Endothelial cell of umbilical vein (primary cell): ENCODE data around the gene CHSY3. TPM values are rescaled to one million over a fixed set of nuclear protein-coding genes. Genes with fewer than 3 reads are reported as not detected.

Source experiments
- BruUV-seq: library from RNA; stranded (reverse); fragments of 400-500 nt; replicated peaks from 2 replicates; lab custom pipeline; 2021; lab: Mats Ljungman, UMichigan
- CTCF ChIA-PET: fragments of 300-600, 350-600 bp; sonication (Branson Sonifier 250); formaldehyde crosslinking; loops from one replicate; lab custom pipeline; 2021; ENCODE audit warnings: antibody characterized with exemption, inconsistent platforms; lab: Charles Lee
- POLR2A ChIA-PET: fragments of 300-600, 350-600 bp; sonication (Branson Sonifier 250); formaldehyde crosslinking; loops from one replicate; lab custom pipeline; 2021; ENCODE audit warnings: antibody characterized with exemption, inconsistent platforms; lab: Charles Lee
- DNase-seq: peaks from one replicate; pipeline ENCODE4 v3.0.0-alpha.2; 2011; ENCODE audit warnings: low read depth, low spot score
- FAIRE-seq: peaks from 2 replicates; lab custom pipeline; 2011; peaks lifted over from hg19 to GRCh38; lab: Jason Lieb, UNC
- H2AFZ ChIP-seq: 2 replicates; pipeline ENCODE4 v1.6.0; 2012; ENCODE audit warnings: low read depth, low read length, control low read depth, inconsistent platforms
- H3K27ac ChIP-seq: 2 replicates; pipeline ENCODE4 v1.5.1; 2011; ENCODE audit warnings: low read depth, mild to moderate bottlenecking, control low read depth, low read length, moderate library complexity; ENCODE audit not compliant: insufficient read depth
- H3K27me3 ChIP-seq, 2 experiments: 2 replicates each; pipeline versions ENCODE4 v1.6.0 to v1.6.1; 2011; ENCODE audit warnings: low read length in 2 of 2, mixed read lengths in 1 of 2; ENCODE audit not compliant: control insufficient read depth in 2 of 2, insufficient read depth in 2 of 2
- H3K36me3 ChIP-seq, 2 experiments: 2 replicates in 1 of 2; 3 replicates in 1 of 2; pipeline ENCODE4 v1.5.1; 2011; ENCODE audit warnings: low read length in 2 of 2, mild to moderate bottlenecking in 1 of 2, moderate library complexity in 1 of 2; ENCODE audit not compliant: control insufficient read depth in 2 of 2, insufficient read depth in 2 of 2; ENCODE audit errors: extremely low read depth in 1 of 2
- H3K4me1 ChIP-seq: 3 replicates; pipeline ENCODE4 v1.5.1; 2011; ENCODE audit warnings: mild to moderate bottlenecking, low read length; ENCODE audit not compliant: control insufficient read depth, insufficient read depth; ENCODE audit errors: extremely low read depth
- H3K4me2 ChIP-seq: 2 replicates; pipeline ENCODE4 v1.6.1; 2011; ENCODE audit warnings: low read length, control low read depth, mixed read lengths; ENCODE audit not compliant: insufficient read depth
- H3K4me3 ChIP-seq, 3 experiments: fragments of 200-600 bp in 1 of 3; sonication (generic), shearing (Covaris generic) in 1 of 3; replicated peaks in 1 of 3; 2 replicates each; pipeline ENCODE4 v1.5.1; 2011 to 2016; ENCODE audit warnings: control low read depth in 3 of 3, low read length in 3 of 3, mild to moderate bottlenecking in 2 of 3, inconsistent platforms in 1 of 3, low read depth in 1 of 3, moderate library complexity in 1 of 3; ENCODE audit not compliant: insufficient read depth in 1 of 3
- H3K79me2 ChIP-seq: 2 replicates; pipeline ENCODE4 v1.6.0; 2012; ENCODE audit warnings: low read length, inconsistent platforms; ENCODE audit not compliant: control insufficient read depth, insufficient read depth
- H3K9ac ChIP-seq: replicated peaks from 2 replicates; pipeline ENCODE3; 2011; ENCODE audit warnings: low read length, control low read depth; ENCODE audit not compliant: insufficient read depth; ENCODE audit errors: extremely low read depth
- H3K9me1 ChIP-seq: replicated peaks from 3 replicates; pipeline ENCODE4 v1.6.0; 2011; ENCODE audit warnings: mild to moderate bottlenecking, low read length; ENCODE audit not compliant: control insufficient read depth, insufficient read depth; ENCODE audit errors: extremely low read depth
- H3K9me3 ChIP-seq: replicated peaks from 2 replicates; pipeline ENCODE4 v1.5.1; 2012; ENCODE audit warnings: low read length, inconsistent platforms; ENCODE audit not compliant: control insufficient read depth, insufficient read depth
- H4K20me1 ChIP-seq: replicated peaks from 2 replicates; pipeline ENCODE3; 2011; ENCODE audit warnings: mild to moderate bottlenecking, low read length; ENCODE audit not compliant: control insufficient read depth, insufficient read depth; ENCODE audit errors: extremely low read depth
- CTCF ChIP-seq, 2 donors: IDR thresholded peaks; 1 replicate in 1 of 2; 2 replicates in 1 of 2; pipeline ENCODE4 v1.5.1; 2011; ENCODE audit warnings: low read length in 2 of 2, mild to moderate bottlenecking in 2 of 2, moderate library complexity in 2 of 2, control low read depth in 1 of 2, inconsistent platforms in 1 of 2, low read depth in 1 of 2; ENCODE audit not compliant: insufficient read depth in 1 of 2; ENCODE audit errors: extremely low read depth in 1 of 2
- EZH2 ChIP-seq: IDR thresholded peaks from 2 replicates; pipeline ENCODE4 v1.6.1; 2012; ENCODE audit warnings: borderline replicate concordance, low read depth, mild to moderate bottlenecking, moderate library complexity, low read length, inconsistent platforms; ENCODE audit not compliant: severe bottlenecking
- FOS ChIP-seq: IDR thresholded peaks from 2 replicates; pipeline ENCODE4 v1.6.1; 2011; ENCODE audit warnings: mild to moderate bottlenecking, low read length, moderate library complexity, borderline replicate concordance; ENCODE audit not compliant: insufficient read depth
- GATA2 ChIP-seq: IDR thresholded peaks from 2 replicates; pipeline ENCODE4 v1.7.0; 2011; ENCODE audit warnings: low read depth, mild to moderate bottlenecking, moderate library complexity, mixed read lengths, low read length; ENCODE audit not compliant: insufficient read length, insufficient read depth
- JUN ChIP-seq: IDR thresholded peaks from 2 replicates; pipeline ENCODE4 v1.6.1; 2011; ENCODE audit warnings: borderline replicate concordance, low read depth; ENCODE audit not compliant: insufficient read length, insufficient read depth
- MYC ChIP-seq: IDR thresholded peaks from one replicate; pipeline ENCODE4 v1.6.1; 2011; ENCODE audit warnings: mild to moderate bottlenecking, low read depth, low read length
- POLR2A ChIP-seq: IDR thresholded peaks from 2 replicates; pipeline ENCODE4 v1.6.1; 2012; ENCODE audit warnings: low read depth, mild to moderate bottlenecking, control low read depth, low read length
- POLR2AphosphoS5 ChIP-seq: IDR thresholded peaks from 2 replicates; pipeline ENCODE4 v1.6.1; 2012; ENCODE audit warnings: low read depth, mild to moderate bottlenecking, control low read depth, low read length, moderate library complexity; ENCODE audit not compliant: insufficient read depth
- dilution Hi-C: fragments of 300-500 bp; cut with MboI; formaldehyde crosslinking; loops from one replicate; pipeline ENCODE4 v1.15.0; 2019; ENCODE audit warnings: low sequenced_read_pairs; ENCODE audit not compliant: extremely low pct_ligation_motif_present
- intact Hi-C: fragments of 100-400 bp; cut with micrococcal nuclease; formaldehyde crosslinking; loops from one replicate; pipeline ENCODE4 v1.10.0; 2022
- polyA plus RNA-seq, 4 experiments: library from polyadenylated mRNA; depleted of rRNA in 3 of 4; stranded (reverse) in 3 of 4; unstranded in 1 of 4; fragments of >200 nt; gene quantifications; 2 replicates each; pipeline versions ENCODE4 v1.2.1 to v1.2.3, GENCODE V29; 2011 to 2012; ENCODE audit warnings: missing spikeins in 1 of 4
- total RNA-seq: library from RNA; stranded (reverse); gene quantifications from 2 replicates; pipeline ENCODE4 v1.2.3, GENCODE V29; 2021
- TF ChIP-seq, protein P1 (sequence below): IDR thresholded peaks from 2 replicates; pipeline ENCODE4 v1.6.1; 2011; ENCODE audit not compliant: insufficient read depth, insufficient read length

Gene CHSY3
- total and polyA plus RNA-seq, 2 donors (not counting 3 experiments of a cell fraction or from before 2014, with no cell fraction given) = 2.2 to 8.4 TPM

GRCh38 chr5:129988453-129988852 lies 84.2 kb downstream of the CHSY3 start:
- Histone ChIP-seq H3K36me3 (no peaks in the 10 kb centered on the region), H3K9me1 (no peaks in the 10 kb centered on the region), H3K27ac (no peak overlapping the region), H3K4me3 (no peak overlapping the region), H3K27me3 (no peaks in the 10 kb centered on the region), H2AFZ (no peak overlapping the region), H3K4me1 (no peaks in the 10 kb centered on the region), H3K9ac (no peak overlapping the region), H3K79me2 (no peaks in the 10 kb centered on the region), H3K9me3 (no peaks in the 10 kb centered on the region), H4K20me1 (no peaks in the 10 kb centered on the region), H3K4me2 (no peak overlapping the region)
- ChIA-PET POLR2A (no interaction called here), CTCF (interaction anchor here (0.6 to 0.8 kb wide), 2 partner anchors 8 to 89 kb away, joined by 3 read pairs; no protein-coding TSS in a partner anchor)
- no peak for DNase-seq
- TF ChIP-seq MYC (no peak), GATA2 (no peak), EZH2 (no peak), FOS (no peak), JUN (no peak), POLR2A (no peak), CTCF (IDR thresholded peaks at IDR 0.05; ENCODE audit: extremely low read depth in 1 of 2, insufficient read depth in 1 of 2, low read depth in 1 of 2, low read length in 2 of 2) (no peak), POLR2AphosphoS5 (no peak)
- TF ChIP-seq, protein P1, sequence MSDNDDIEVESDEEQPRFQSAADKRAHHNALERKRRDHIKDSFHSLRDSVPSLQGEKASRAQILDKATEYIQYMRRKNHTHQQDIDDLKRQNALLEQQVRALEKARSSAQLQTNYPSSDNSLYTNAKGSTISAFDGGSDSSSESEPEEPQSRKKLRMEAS = no peak
- no TSS peak for BruUV-seq
- intact Hi-C loops = no loop called here
- dilution Hi-C loops = no loop called here
- FAIRE-seq = no peak
